Adrenal gland (tissue), 12 donors: ENCODE results near the gene LAG3. TPM values are rescaled to one million over a fixed set of nuclear protein-coding genes. Genes with fewer than 3 reads are reported as not detected.
A peak's percentile ranks its signal among the peaks of the same experiment; 100 is the strongest.

Source experiments
- DNase-seq, 7 donors: peaks; one replicate each; pipeline ENCODE4 v3.0.0-alpha.2; 2019 to 2020
- H3K27ac ChIP-seq, 5 donors: fragments of 200-600 bp; sonication (generic) in 4 of 5; 1 replicate in 3 of 5; 2 replicates in 2 of 5; pipeline versions ENCODE4 v1.5.1 to v1.8.0; 2016 to 2020; ENCODE audit warnings: mild to moderate bottlenecking in 1 of 5
- H3K27me3 ChIP-seq: fragments of 200-600 bp; 2 replicates; pipeline ENCODE4 v1.8.0; 2021
- H3K36me3 ChIP-seq, 2 donors: fragments of 200-600 bp; replicated peaks in 1 of 2; 1 replicate in 1 of 2; 2 replicates in 1 of 2; pipeline versions ENCODE4 v1.5.1 to v1.8.0; 2018 to 2022
- H3K4me1 ChIP-seq, 2 donors: fragments of 200-600 bp; replicated peaks in 1 of 2; 1 replicate in 1 of 2; 2 replicates in 1 of 2; pipeline versions ENCODE4 v1.5.1 to v1.8.0; 2018 to 2021
- H3K4me3 ChIP-seq, 4 donors: fragments of 200-600 bp; sonication (generic) in 3 of 4; one replicate each; pipeline ENCODE4 v1.5.1; 2016 to 2018
- H3K9me3 ChIP-seq, 3 donors: fragments of 200-600 bp; sonication (generic) in 1 of 3; replicated peaks in 1 of 3; 1 replicate in 2 of 3; 2 replicates in 1 of 3; pipeline versions ENCODE4 v1.5.1 to v1.8.0; 2016 to 2021
- CTCF ChIP-seq, 6 experiments: fragments of 450-650 bp in 4 of 6; fragments of 200-600 bp in 2 of 6; sonication (generic) in 1 of 6; IDR thresholded peaks; 1 replicate in 5 of 6; 2 replicates in 1 of 6; pipeline versions ENCODE4 v1.5.1 to v1.8.0; 2016 to 2021; ENCODE audit warnings: antibody characterized with exemption in 6 of 6, mild to moderate bottlenecking in 2 of 6, moderate library complexity in 1 of 6
- POLR2A ChIP-seq, 2 donors: fragments of 450-650 bp; IDR thresholded peaks; one replicate each; pipeline ENCODE4 v1.6.1; 2017; ENCODE audit warnings: antibody characterized with exemption in 2 of 2, mild to moderate bottlenecking in 2 of 2, moderate library complexity in 1 of 2
- WGBS, 4 donors: extraction: QIAGEN DNeasy Blood & Tissue Kit in 2 of 4; methylation state at CpG; one replicate each; pipeline versions ENCODE4 v1.1.5 to v1.1.7; 2013 to 2017; 5-methylcytosine and 5-hydroxymethylcytosine counted together
- intact Hi-C, 2 donors: fragments of 100-400 bp; cut with DNase I; formaldehyde crosslinking; loops; one replicate each; pipeline versions ENCODE4 v1.14.1 to v1.15.0; 2022 to 2023
- polyA plus RNA-seq, 3 donors: library from polyadenylated mRNA; stranded (reverse); fragments of 200-250 nt in 2 of 3; fragments of 350-450 nt in 1 of 3; fragmentation: Illumina TruSeq in 1 of 3; extraction: RNeasy Lipid Tissue Mini Kit (QIAGEN cat#74804) in 1 of 3; gene quantifications; one replicate each; pipeline ENCODE4 v1.2.3, GENCODE V29; 2013 to 2014
- total RNA-seq, 9 donors: library from RNA; depleted of rRNA in 4 of 9; stranded (reverse); fragments of >200 nt in 4 of 9; fragments of 120-200 nt in 1 of 9; fragmentation: NEBNext Ultra II Directional in 1 of 9; extraction: Animal tissue kit (Norgen Biotek cat#: 25700) in 1 of 9; gene quantifications; one replicate each; pipeline versions ENCODE4 v1.1.0 to v1.2.4, GENCODE V29; 2013 to 2023
- donor health status: healthy with polysubstance abuse.
- donor health status: Bipolar disorder and iron deficiency.
- donor health status: DM: yes; HTN: yes; CAD: no.
- donor health status: DM: no; HTN: no; CAD: no.
- donor health status: DM: no; HTN: no; CAD: no.
- donor health status: DM: yes; HTN: yes; CAD: no.

LAG3 gene
- total and polyA plus RNA-seq, 12 donors, result 0.11 to 4.3 (median 0.71) TPM; not detected in 2

GRCh38 chr12:6816598-6816997 is 44.3 kb downstream of the LAG3 start:
- Histone ChIP-seq H3K27ac (no peak overlapping the region), H3K36me3 (no peaks in the 10 kb centered on the region), H3K4me3 (no peak overlapping the region), H3K4me1 (peaks cover 0 to 1% of the 10 kb centered on the region in 2 donors), H3K27me3 (peaks cover 17% of the 10 kb centered on the region), H3K9me3 (no peaks in the 10 kb centered on the region)
- TF ChIP-seq CTCF (IDR thresholded peaks at IDR 0.05) (no peak), POLR2A (IDR thresholded peaks at IDR 0.05) (no peak)
- no peak for DNase-seq
- intact Hi-C loops, result no loop called here
- WGBS, 4 donors, result 69 to 78% (median 75%) methylated on average over 3 of the region's 3 CpGs

GRCh38 chr12:6817098-6817497 is 44.8 kb downstream of the LAG3 start:
- peaks cover 14% of the 10 kb centered on the region for H3K27me3 ChIP-seq
- peaks cover 5 to 6% of the 10 kb centered on the region in 2 donors for H3K4me1 ChIP-seq
- H3K36me3 ChIP-seq, result no peaks in the 10 kb centered on the region
- intact Hi-C loops, result no loop called here
- 81 to 94% (median 90%) methylated on average over 8 of the region's 8 CpGs for WGBS, 4 donors
- TF ChIP-seq CTCF (IDR thresholded peaks at IDR 0.05), result no peak
- DNase-seq, result no peak
- H3K4me3 ChIP-seq, result no peak overlapping the region
- H3K27ac ChIP-seq, result no peak overlapping the region
- H3K9me3 ChIP-seq, result no peaks in the 10 kb centered on the region

GRCh38 chr12:6817662-6818157 is 45.4 kb downstream of the LAG3 start:
- peaks cover 12% of the 10 kb centered on the region for H3K27me3 ChIP-seq
- no peaks in the 10 kb centered on the region for H3K9me3 ChIP-seq
- no peak for DNase-seq
- WGBS, 4 donors, result 81 to 86% (median 82%) methylated on average over 20 of the region's 20 CpGs
- no peak overlapping the region for H3K27ac ChIP-seq
- TF ChIP-seq CTCF (IDR thresholded peaks at IDR 0.05) (no peak), POLR2A (IDR thresholded peaks at IDR 0.05) (no peak)
- intact Hi-C loops, result no loop called here
- H3K4me3 ChIP-seq, result no peak overlapping the region
- peaks cover 6 to 8% of the 10 kb centered on the region in 2 donors for H3K4me1 ChIP-seq
- H3K36me3 ChIP-seq, result no peaks in the 10 kb centered on the region

GRCh38 chr12:6818222-6818621 is 45.9 kb downstream of the LAG3 start:
- DNase-seq, result peak in 1 of 7 donors; percentile 54
- TF ChIP-seq POLR2A (IDR thresholded peaks at IDR 0.05) (no peak), CTCF (IDR thresholded peaks at IDR 0.05) (no peak)
- Histone ChIP-seq H3K4me3 (no peak overlapping the region), H3K4me1 (peaks cover 6 to 8% of the 10 kb centered on the region in 2 donors), H3K27me3 (peaks cover 9% of the 10 kb centered on the region), H3K9me3 (no peaks in the 10 kb centered on the region), H3K36me3 (no peaks in the 10 kb centered on the region), H3K27ac (no peak overlapping the region)
- WGBS, 4 donors, result 70 to 86% (median 74%) methylated on average over 2 to 10 of the region's 10 CpGs
- intact Hi-C loops, result no loop called here
